Bronchial epithelial cell (primary cell): ENCODE data around the gene CHST8. TPM values are rescaled to one million over a fixed set of nuclear protein-coding genes. Genes with fewer than 3 reads are reported as not detected.

ENCODE experiments used
- DNase-seq: peaks from one replicate; pipeline ENCODE4 v3.0.0-alpha.2; 2010; ENCODE audit warnings: low read depth
- FAIRE-seq: peaks from 2 replicates; lab custom pipeline; 2011; peaks lifted over from hg19 to GRCh38; lab: Jason Lieb, UNC
- H3K27me3 ChIP-seq: 2 replicates; pipeline ENCODE4 v1.5.1; 2011; ENCODE audit warnings: low read length; ENCODE audit not compliant: control insufficient read depth, insufficient read depth
- H3K36me3 ChIP-seq: 2 replicates; pipeline ENCODE4 v1.5.1; 2011; ENCODE audit warnings: low read length; ENCODE audit not compliant: control insufficient read depth, insufficient read depth
- H3K4me3 ChIP-seq: 2 replicates; pipeline ENCODE4 v1.5.1; 2011; ENCODE audit warnings: mild to moderate bottlenecking, low read depth, low read length, control low read depth
- CTCF ChIP-seq: IDR thresholded peaks from 2 replicates; pipeline ENCODE4 v1.5.1; 2011; ENCODE audit warnings: mild to moderate bottlenecking, moderate library complexity, low read length, control low read depth, inconsistent platforms; ENCODE audit not compliant: insufficient read depth, severe bottlenecking
- total RNA-seq: library from RNA; depleted of rRNA; stranded (reverse); fragments of >200 nt; gene quantifications from 2 replicates; pipeline ENCODE4 v1.2.1, GENCODE V29; 2014

Gene CHST8
- total RNA-seq, 1 donor from 2014 or later = under 0.01 TPM

GRCh38 chr19:33781996-33782395 is 160.2 kb downstream of the CHST8 start:
- H3K27me3 ChIP-seq = no peaks in the 10 kb centered on the region
- H3K4me3 ChIP-seq = no peak overlapping the region
- DNase-seq = no peak
- no peak for TF ChIP-seq CTCF
- no peak for FAIRE-seq
- no peaks in the 10 kb centered on the region for H3K36me3 ChIP-seq

GRCh38 chr19:33784432-33784831 is 162.7 kb downstream of the CHST8 start:
- Histone ChIP-seq H3K27me3 (no peaks in the 10 kb centered on the region), H3K4me3 (no peak overlapping the region), H3K36me3 (no peaks in the 10 kb centered on the region)
- no peak for TF ChIP-seq CTCF
- DNase-seq (no peak), FAIRE-seq (no peak)

- Histone ChIP-seq H3K36me3 (no peaks in the 10 kb centered on the region), H3K27me3 (no peaks in the 10 kb centered on the region), H3K4me3 (no peak overlapping the region)
- FAIRE-seq (no peak), DNase-seq (peak; percentile 44)
- no peak for TF ChIP-seq CTCF
These were observed 164.0 kb downstream of the CHST8 start for GRCh38 chr19:33785795-33786194.

GRCh38 chr19:33788676-33789075 is 166.9 kb downstream of the CHST8 start:
- H3K27me3 ChIP-seq = no peaks in the 10 kb centered on the region

GRCh38 chr19:33789344-33789743 is 167.6 kb downstream of the CHST8 start:
- Histone ChIP-seq H3K36me3 (no peaks in the 10 kb centered on the region), H3K27me3 (no peaks in the 10 kb centered on the region), H3K4me3 (no peak overlapping the region)
- no peak for DNase-seq
- no peak for TF ChIP-seq CTCF
- FAIRE-seq = peak; percentile 7

More at GRCh38 chr19:33788676-33789075, 166.9 kb downstream of the CHST8 start:
- FAIRE-seq (no peak), DNase-seq (no peak)
- TF ChIP-seq CTCF = no peak
- Histone ChIP-seq H3K4me3 (no peak overlapping the region), H3K36me3 (no peaks in the 10 kb centered on the region)

GRCh38 chr19:33794683-33795369 is 173.1 kb downstream of the CHST8 start:
- DNase-seq = no peak
- FAIRE-seq = no peak
- Histone ChIP-seq H3K4me3 (peak overlapping the region; percentile 76), H3K36me3 (peaks cover 7% of the 10 kb centered on the region), H3K27me3 (no peaks in the 10 kb centered on the region)
- no peak for TF ChIP-seq CTCF
